VCaP (cell line): ENCODE data around the gene SNAI3.

Experiments
- H3K27ac ChIP-seq: fragments of 450-650 bp; 2 replicates; pipeline ENCODE4 v1.5.1; 2017
- CTCF ChIP-seq: fragments of 450-650 bp; conservative IDR thresholded peaks from 2 replicates; pipeline ENCODE4 v1.5.1; 2017; ENCODE audit warnings: mild to moderate bottlenecking, moderate library complexity

SNAI3 gene

DNA sequence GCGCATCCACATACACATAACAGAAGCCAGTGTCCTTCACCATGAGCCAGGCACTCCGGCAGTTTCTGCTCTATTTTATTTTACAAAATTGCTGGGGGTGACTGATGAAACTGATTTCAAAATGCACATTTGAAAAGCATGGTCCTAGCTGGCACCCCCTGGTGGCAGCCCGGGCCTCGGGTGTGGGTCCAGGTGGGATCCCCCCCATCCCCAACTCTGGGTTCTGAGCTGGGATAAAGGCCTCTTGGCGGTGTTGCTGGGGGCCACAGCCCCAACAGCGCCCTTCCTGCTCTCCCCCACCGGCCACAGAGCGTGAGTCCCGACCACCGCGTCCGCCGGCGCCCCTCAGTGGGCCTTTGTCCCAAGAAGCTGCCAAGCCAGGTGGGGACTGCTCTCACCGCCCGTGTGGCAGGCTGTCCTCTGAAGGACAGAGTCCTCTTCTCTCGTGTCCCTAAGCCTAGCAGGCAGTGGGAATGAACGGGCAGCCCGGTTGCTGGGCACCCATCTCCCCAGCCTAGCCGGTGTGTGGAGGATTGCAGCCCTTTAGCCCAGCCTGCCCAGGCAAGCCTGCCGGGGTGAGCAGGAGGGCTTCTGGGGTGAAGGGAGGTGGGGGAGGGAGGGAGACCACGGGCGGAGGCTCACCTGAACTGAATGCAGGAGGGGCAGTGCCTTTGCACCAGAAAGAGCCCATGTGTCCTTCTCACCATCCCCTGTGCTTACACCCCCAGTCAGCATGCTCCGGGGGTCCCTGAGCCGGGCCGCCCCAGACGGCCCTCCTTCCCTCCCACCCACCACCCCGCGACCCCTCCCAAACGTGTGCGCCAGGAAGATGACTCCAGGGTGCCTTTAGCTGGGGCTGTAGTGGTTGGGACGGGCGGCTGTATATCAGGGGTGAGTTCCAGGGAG lies 898 bp downstream of the SNAI3 start:
- TF ChIP-seq CTCF = no peak; the same call in 1 of the 2 replicates
- H3K27ac ChIP-seq = no peak overlapping the region

GRCh38 chr16:88684569-88685155 lies 1.6 kb downstream of the SNAI3 start:
- TF ChIP-seq CTCF = no peak
- H3K27ac ChIP-seq = no peak overlapping the region

- no peak overlapping the region for H3K27ac ChIP-seq
- no peak for TF ChIP-seq CTCF
Observed at GRCh38 chr16:88681709-88682451, 4.4 kb downstream of the SNAI3 start.

GRCh38 chr16:88681084-88681680 lies 5.1 kb downstream of the SNAI3 start:
- TF ChIP-seq CTCF = peak; percentile 59
- H3K27ac ChIP-seq = no peak overlapping the region

- no peak for TF ChIP-seq CTCF
- H3K27ac ChIP-seq = no peak overlapping the region
Observed at GRCh38 chr16:88680554-88681083, 5.7 kb downstream of the SNAI3 start.

- no peak overlapping the region for H3K27ac ChIP-seq
- no peak for TF ChIP-seq CTCF
Observed at GRCh38 chr16:88678224-88678979, 7.9 kb downstream of the SNAI3 start.
